Uterus (tissue), 2 donors: Measurements from ENCODE around the gene SENP3.

ENCODE experiments used
- CTCF ChIP-seq, 4 experiments: fragments of 200-600 bp in 2 of 4; fragments of 450-650 bp in 2 of 4; sonication (generic) in 2 of 4; IDR thresholded peaks; one replicate each; pipeline ENCODE4 v1.5.1; 2016 to 2019; ENCODE audit warnings: antibody characterized with exemption in 4 of 4, mild to moderate bottlenecking in 2 of 4, moderate library complexity in 1 of 4
- POLR2A ChIP-seq, 2 donors: fragments of 450-650 bp; IDR thresholded peaks; one replicate each; pipeline ENCODE4 v1.6.1; 2016; ENCODE audit warnings: antibody characterized with exemption in 2 of 2, mild to moderate bottlenecking in 1 of 2, moderate library complexity in 1 of 2

DNA sequence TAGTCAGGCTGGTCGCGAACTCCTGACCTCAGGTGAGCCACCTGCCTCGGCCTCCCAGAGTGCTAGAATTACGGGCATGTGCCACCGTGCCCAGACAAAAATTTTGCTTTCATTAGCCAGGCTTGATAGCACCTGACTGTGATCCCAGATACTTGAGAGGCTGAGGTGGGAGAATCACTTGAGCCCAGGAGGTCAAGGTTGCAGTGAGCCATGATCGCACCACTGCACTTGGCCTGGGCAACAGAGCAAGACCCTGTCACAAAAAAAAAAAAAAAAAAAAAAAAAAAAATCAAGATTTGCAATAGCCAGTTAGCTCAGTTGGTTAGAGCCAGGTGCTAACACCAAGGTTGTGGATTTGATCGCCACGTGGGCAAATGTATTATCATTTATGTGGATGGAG, 59.1 kb downstream of the SENP3 start:
- TF ChIP-seq CTCF (IDR thresholded peaks at IDR 0.05) (no peak), POLR2A (IDR thresholded peaks at IDR 0.05) (no peak)
